ENCODE measurements around the gene ITPR2.

DNA sequence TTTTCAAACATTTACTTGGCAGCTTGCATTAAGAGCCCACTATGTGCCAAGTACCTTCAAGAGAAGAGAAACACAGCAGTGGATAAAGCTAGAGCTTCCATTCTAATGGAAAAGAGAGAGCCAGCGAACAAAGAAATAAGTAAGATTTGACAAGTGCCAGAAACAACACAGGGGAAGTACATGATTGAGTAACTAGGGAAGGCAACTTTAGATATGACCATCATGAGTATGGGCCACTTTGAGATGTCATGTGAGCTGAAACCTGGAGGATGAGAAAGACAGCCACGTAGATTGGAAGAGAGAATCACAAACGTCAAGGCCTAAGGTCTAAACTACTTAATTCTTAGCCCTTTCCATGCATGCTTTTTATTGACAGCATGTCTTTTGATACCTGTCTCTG, 121.4 kb downstream of the ITPR2 start:
- TF ChIP-seq, protein P1, sequence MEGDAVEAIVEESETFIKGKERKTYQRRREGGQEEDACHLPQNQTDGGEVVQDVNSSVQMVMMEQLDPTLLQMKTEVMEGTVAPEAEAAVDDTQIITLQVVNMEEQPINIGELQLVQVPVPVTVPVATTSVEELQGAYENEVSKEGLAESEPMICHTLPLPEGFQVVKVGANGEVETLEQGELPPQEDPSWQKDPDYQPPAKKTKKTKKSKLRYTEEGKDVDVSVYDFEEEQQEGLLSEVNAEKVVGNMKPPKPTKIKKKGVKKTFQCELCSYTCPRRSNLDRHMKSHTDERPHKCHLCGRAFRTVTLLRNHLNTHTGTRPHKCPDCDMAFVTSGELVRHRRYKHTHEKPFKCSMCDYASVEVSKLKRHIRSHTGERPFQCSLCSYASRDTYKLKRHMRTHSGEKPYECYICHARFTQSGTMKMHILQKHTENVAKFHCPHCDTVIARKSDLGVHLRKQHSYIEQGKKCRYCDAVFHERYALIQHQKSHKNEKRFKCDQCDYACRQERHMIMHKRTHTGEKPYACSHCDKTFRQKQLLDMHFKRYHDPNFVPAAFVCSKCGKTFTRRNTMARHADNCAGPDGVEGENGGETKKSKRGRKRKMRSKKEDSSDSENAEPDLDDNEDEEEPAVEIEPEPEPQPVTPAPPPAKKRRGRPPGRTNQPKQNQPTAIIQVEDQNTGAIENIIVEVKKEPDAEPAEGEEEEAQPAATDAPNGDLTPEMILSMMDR (IDR thresholded peaks at IDR 0.05) = no peak
- no peak for TF ChIP-seq MEF2A (IDR thresholded peaks at IDR 0.05; ENCODE audit: borderline replicate concordance, low read depth)
- TF ChIP-seq TEAD4 (IDR thresholded peaks at IDR 0.05; ENCODE audit: borderline replicate concordance, insufficient read depth) = no peak
- TF ChIP-seq, protein P2, sequence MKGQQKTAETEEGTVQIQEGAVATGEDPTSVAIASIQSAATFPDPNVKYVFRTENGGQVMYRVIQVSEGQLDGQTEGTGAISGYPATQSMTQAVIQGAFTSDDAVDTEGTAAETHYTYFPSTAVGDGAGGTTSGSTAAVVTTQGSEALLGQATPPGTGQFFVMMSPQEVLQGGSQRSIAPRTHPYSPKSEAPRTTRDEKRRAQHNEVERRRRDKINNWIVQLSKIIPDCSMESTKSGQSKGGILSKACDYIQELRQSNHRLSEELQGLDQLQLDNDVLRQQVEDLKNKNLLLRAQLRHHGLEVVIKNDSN (IDR thresholded peaks at IDR 0.05; ENCODE audit: borderline replicate concordance, low read depth) = no peak
- no peak for TF ChIP-seq JUND (IDR thresholded peaks at IDR 0.05)
- no peak for TF ChIP-seq FOXM1 (IDR thresholded peaks at IDR 0.05; ENCODE audit: low read depth)
- no peak for TF ChIP-seq TCF12 (IDR thresholded peaks at IDR 0.05)
- no peak for TF ChIP-seq RFX5 (IDR thresholded peaks at IDR 0.05; ENCODE audit: low read length)
- no peak for TF ChIP-seq RAD21 (IDR thresholded peaks at IDR 0.05; ENCODE audit: low read length)
- TF ChIP-seq EZH2phosphoT487 (IDR thresholded peaks at IDR 0.05; ENCODE audit: borderline replicate concordance, low read depth) = no peak
- TF ChIP-seq YY1 (IDR thresholded peaks at IDR 0.05; ENCODE audit: low read depth) = no peak
- TF ChIP-seq SMC3 (IDR thresholded peaks at IDR 0.05; ENCODE audit: low read depth, low read length) = no peak
- TF ChIP-seq, protein P3, sequence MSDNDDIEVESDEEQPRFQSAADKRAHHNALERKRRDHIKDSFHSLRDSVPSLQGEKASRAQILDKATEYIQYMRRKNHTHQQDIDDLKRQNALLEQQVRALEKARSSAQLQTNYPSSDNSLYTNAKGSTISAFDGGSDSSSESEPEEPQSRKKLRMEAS (IDR thresholded peaks at IDR 0.05; ENCODE audit: low read depth) = no peak
- no peak for TF ChIP-seq EP300 (IDR thresholded peaks at IDR 0.05; ENCODE audit: borderline replicate concordance in 1 of 2, low read depth in 1 of 2, low read length in 1 of 2)
